ENCODE measurements around the gene IGFLR1. TPM values are rescaled to one million over a fixed set of nuclear protein-coding genes. Genes with fewer than 3 reads are reported as not detected.
A peak's percentile ranks its signal among the peaks of the same experiment; 100 is the strongest.

The IGFLR1 gene
- total and polyA plus RNA-seq, 4 donors, result 7.0 to 59.7 (median 31.2) TPM

DNA sequence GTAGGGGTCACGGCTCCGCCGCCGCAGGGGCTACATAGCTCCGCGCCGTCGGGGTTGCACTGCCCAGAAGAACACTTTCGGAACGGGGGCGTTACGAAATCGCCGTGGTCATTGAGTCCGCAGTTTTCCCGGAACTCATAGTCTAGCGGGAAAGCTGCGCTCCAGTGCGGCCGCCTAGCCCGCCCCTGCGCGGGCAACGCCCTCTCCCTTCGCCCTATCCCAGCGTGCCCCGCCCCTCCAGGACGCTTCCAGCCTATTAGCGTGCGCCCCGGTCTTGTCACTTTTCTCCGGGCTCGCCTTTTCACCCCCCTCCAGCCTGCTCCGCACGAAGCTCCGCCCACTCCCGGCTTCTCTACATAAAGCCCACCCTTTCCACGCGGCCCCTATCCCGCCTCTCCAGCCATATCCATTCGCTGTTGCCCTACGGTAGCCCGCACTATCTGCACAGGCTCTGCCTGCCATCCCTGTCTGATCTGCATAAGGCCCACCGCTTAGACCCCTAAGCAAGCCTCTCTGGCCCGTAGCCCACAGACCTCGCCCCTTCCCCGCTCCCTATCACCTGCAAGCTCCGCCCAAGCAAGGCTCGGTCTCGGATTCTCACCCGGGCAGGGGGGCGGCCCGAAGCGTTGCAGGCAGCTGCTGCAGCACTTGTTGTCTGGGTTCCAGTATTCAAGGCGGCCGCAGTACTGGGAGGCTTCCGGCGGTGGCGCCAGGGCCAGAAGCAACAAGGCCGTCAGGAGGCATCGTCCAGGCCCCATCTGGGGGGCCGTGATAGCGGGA is 1.6 kb downstream of the IGFLR1 start:
- H3K9me3 ChIP-seq (ENCODE audit: control insufficient read depth in 4 of 4, low read length in 3 of 4), result no peaks in the 10 kb centered on the region
- H3K4me3 ChIP-seq (ENCODE audit: low read depth in 1 of 3, low read length in 3 of 3), result peak overlapping the region; percentile 60 to 73 (median 73)
- peak overlapping the region; percentile 66 to 84 for H3K9ac ChIP-seq (ENCODE audit: low read depth in 1 of 2, low read length in 2 of 2)
- H3K4me1 ChIP-seq (ENCODE audit: control insufficient read depth in 4 of 4, insufficient read depth in 4 of 4, low read length in 3 of 4), result peaks cover 12 to 48% (median 20%) of the 10 kb centered on the region in 4 donors
- TF ChIP-seq, protein P1, sequence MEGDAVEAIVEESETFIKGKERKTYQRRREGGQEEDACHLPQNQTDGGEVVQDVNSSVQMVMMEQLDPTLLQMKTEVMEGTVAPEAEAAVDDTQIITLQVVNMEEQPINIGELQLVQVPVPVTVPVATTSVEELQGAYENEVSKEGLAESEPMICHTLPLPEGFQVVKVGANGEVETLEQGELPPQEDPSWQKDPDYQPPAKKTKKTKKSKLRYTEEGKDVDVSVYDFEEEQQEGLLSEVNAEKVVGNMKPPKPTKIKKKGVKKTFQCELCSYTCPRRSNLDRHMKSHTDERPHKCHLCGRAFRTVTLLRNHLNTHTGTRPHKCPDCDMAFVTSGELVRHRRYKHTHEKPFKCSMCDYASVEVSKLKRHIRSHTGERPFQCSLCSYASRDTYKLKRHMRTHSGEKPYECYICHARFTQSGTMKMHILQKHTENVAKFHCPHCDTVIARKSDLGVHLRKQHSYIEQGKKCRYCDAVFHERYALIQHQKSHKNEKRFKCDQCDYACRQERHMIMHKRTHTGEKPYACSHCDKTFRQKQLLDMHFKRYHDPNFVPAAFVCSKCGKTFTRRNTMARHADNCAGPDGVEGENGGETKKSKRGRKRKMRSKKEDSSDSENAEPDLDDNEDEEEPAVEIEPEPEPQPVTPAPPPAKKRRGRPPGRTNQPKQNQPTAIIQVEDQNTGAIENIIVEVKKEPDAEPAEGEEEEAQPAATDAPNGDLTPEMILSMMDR (IDR thresholded peaks at IDR 0.05; ENCODE audit: low read depth, low read length, missing input control), result no peak
- TF ChIP-seq RAD21 (IDR thresholded peaks at IDR 0.05) (no peak), SP1 (IDR thresholded peaks at IDR 0.05) (peak; percentile 89), FOXA2 (IDR thresholded peaks at IDR 0.05) (peak; percentile 8), RXRA (IDR thresholded peaks at IDR 0.05) (peak; percentile 26 to 49), YY1 (IDR thresholded peaks at IDR 0.05) (peak; percentile 73), TAF1 (conservative IDR thresholded peaks at IDR 0.05) (peak; percentile 62), FOXA1 (IDR thresholded peaks at IDR 0.05) (peak; percentile 9), JUND (IDR thresholded peaks at IDR 0.05) (peak in 1 of 2 donors; percentile 51), HNF4G (IDR thresholded peaks at IDR 0.05) (peak; percentile 9), EGR1 (IDR thresholded peaks at IDR 0.05; ENCODE audit: low read depth in 2 of 2) (no peak), HNF4A (conservative IDR thresholded peaks at IDR 0.05) (peak; percentile 49 to 63), GABPA (IDR thresholded peaks at IDR 0.05 in 1 of 2, conservative IDR thresholded peaks at IDR 0.05 in 1 of 2) (peak in 1 of 2 donors; percentile 70), NR2F2 (IDR thresholded peaks at IDR 0.05) (no peak)
- TF ChIP-seq, protein P2, sequence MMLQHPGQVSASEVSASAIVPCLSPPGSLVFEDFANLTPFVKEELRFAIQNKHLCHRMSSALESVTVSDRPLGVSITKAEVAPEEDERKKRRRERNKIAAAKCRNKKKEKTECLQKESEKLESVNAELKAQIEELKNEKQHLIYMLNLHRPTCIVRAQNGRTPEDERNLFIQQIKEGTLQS (IDR thresholded peaks at IDR 0.05), result no peak
- TF ChIP-seq, protein P3, sequence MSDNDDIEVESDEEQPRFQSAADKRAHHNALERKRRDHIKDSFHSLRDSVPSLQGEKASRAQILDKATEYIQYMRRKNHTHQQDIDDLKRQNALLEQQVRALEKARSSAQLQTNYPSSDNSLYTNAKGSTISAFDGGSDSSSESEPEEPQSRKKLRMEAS (IDR thresholded peaks at IDR 0.05), result peak; percentile 75
- TF ChIP-seq, protein P4, sequence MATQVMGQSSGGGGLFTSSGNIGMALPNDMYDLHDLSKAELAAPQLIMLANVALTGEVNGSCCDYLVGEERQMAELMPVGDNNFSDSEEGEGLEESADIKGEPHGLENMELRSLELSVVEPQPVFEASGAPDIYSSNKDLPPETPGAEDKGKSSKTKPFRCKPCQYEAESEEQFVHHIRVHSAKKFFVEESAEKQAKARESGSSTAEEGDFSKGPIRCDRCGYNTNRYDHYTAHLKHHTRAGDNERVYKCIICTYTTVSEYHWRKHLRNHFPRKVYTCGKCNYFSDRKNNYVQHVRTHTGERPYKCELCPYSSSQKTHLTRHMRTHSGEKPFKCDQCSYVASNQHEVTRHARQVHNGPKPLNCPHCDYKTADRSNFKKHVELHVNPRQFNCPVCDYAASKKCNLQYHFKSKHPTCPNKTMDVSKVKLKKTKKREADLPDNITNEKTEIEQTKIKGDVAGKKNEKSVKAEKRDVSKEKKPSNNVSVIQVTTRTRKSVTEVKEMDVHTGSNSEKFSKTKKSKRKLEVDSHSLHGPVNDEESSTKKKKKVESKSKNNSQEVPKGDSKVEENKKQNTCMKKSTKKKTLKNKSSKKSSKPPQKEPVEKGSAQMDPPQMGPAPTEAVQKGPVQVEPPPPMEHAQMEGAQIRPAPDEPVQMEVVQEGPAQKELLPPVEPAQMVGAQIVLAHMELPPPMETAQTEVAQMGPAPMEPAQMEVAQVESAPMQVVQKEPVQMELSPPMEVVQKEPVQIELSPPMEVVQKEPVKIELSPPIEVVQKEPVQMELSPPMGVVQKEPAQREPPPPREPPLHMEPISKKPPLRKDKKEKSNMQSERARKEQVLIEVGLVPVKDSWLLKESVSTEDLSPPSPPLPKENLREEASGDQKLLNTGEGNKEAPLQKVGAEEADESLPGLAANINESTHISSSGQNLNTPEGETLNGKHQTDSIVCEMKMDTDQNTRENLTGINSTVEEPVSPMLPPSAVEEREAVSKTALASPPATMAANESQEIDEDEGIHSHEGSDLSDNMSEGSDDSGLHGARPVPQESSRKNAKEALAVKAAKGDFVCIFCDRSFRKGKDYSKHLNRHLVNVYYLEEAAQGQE (IDR thresholded peaks at IDR 0.05), result peak; percentile 72
- TF ChIP-seq, protein P5, sequence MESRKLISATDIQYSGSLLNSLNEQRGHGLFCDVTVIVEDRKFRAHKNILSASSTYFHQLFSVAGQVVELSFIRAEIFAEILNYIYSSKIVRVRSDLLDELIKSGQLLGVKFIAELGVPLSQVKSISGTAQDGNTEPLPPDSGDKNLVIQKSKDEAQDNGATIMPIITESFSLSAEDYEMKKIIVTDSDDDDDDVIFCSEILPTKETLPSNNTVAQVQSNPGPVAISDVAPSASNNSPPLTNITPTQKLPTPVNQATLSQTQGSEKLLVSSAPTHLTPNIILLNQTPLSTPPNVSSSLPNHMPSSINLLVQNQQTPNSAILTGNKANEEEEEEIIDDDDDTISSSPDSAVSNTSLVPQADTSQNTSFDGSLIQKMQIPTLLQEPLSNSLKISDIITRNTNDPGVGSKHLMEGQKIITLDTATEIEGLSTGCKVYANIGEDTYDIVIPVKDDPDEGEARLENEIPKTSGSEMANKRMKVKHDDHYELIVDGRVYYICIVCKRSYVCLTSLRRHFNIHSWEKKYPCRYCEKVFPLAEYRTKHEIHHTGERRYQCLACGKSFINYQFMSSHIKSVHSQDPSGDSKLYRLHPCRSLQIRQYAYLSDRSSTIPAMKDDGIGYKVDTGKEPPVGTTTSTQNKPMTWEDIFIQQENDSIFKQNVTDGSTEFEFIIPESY (IDR thresholded peaks at IDR 0.05), result no peak
- peaks cover 7 to 31% (median 11%) of the 10 kb centered on the region in 4 donors for H3K36me3 ChIP-seq (ENCODE audit: control insufficient read depth in 4 of 4, insufficient read depth in 3 of 4, low read depth in 1 of 4, low read length in 3 of 4)
- peak; percentile 96 for DNase-seq (ENCODE audit: low spot score)
- H3K27ac ChIP-seq (ENCODE audit: low read depth in 1 of 2, low read length in 2 of 2), result peak overlapping the region; percentile 89 to 93
- no peaks in the 10 kb centered on the region for H3K27me3 ChIP-seq (ENCODE audit: control insufficient read depth in 4 of 4, insufficient read depth in 4 of 4, low read length in 3 of 4)
- WGBS, result under 1% methylated on average over 63 of the region's 63 CpGs

Data from liver (tissue), 9 donors.